ENCODE measurements around the gene GSTT2.

The GSTT2 gene

GRCh38 chr22:24008381-24009226 is 28.7 kb downstream of the GSTT2 start:
- DNase-seq (ENCODE audit: low spot score), result no peak

- no peak for DNase-seq (ENCODE audit: low spot score)
These were observed 29.5 kb downstream of the GSTT2 start for GRCh38 chr22:24009227-24010017.

GRCh38 chr22:24010018-24010391 is 30.1 kb downstream of the GSTT2 start:
- DNase-seq (ENCODE audit: low spot score), result no peak

GRCh38 chr22:24011735-24012068 is 31.8 kb downstream of the GSTT2 start:
- DNase-seq (ENCODE audit: low spot score), result no peak

- no peak for DNase-seq (ENCODE audit: low spot score)
These were observed 36.2 kb downstream of the GSTT2 start for GRCh38 chr22:24016156-24016555.

GRCh38 chr22:24021304-24021703 is 41.4 kb downstream of the GSTT2 start:
- no peak for DNase-seq (ENCODE audit: low spot score)

GRCh38 chr22:24023204-24023789 is 43.4 kb downstream of the GSTT2 start:
- no peak for DNase-seq (ENCODE audit: low spot score)

- DNase-seq (ENCODE audit: low spot score), result no peak
These were observed 44.4 kb downstream of the GSTT2 start for GRCh38 chr22:24024354-24024753.

- DNase-seq (ENCODE audit: low spot score), result no peak
These were observed 45.5 kb downstream of the GSTT2 start for GRCh38 chr22:24025475-24025874.

GRCh38 chr22:24026056-24026455 is 46.1 kb downstream of the GSTT2 start:
- no peak for DNase-seq (ENCODE audit: low spot score)

GRCh38 chr22:24026733-24027132 is 46.8 kb downstream of the GSTT2 start:
- DNase-seq (ENCODE audit: low spot score), result no peak

GRCh38 chr22:24027389-24027975 is 47.5 kb downstream of the GSTT2 start:
- DNase-seq (ENCODE audit: low spot score), result no peak

- no peak for DNase-seq (ENCODE audit: low spot score)
These were observed 48.1 kb downstream of the GSTT2 start for GRCh38 chr22:24027991-24028390.

- no peak for DNase-seq (ENCODE audit: low spot score)
These were observed 48.6 kb downstream of the GSTT2 start for GRCh38 chr22:24028533-24028932.

- no peak for DNase-seq (ENCODE audit: low spot score)
These were observed 49.4 kb downstream of the GSTT2 start for GRCh38 chr22:24029304-24029703.

GRCh38 chr22:24030186-24030702 is 50.3 kb downstream of the GSTT2 start:
- DNase-seq (ENCODE audit: low spot score), result no peak

All from CD4-positive, alpha-beta T cell treated with Interleukin-6 at 100 ng/mL for 8 hours (primary cell).